ENCODE data around the gene APC.
A peak's percentile ranks its signal among the peaks of the same experiment; 100 is the strongest.

Gene APC

GRCh38 chr5:112717506-112718082 lies 20.1 kb upstream of the APC start:
- no peak for DNase-seq

DNA sequence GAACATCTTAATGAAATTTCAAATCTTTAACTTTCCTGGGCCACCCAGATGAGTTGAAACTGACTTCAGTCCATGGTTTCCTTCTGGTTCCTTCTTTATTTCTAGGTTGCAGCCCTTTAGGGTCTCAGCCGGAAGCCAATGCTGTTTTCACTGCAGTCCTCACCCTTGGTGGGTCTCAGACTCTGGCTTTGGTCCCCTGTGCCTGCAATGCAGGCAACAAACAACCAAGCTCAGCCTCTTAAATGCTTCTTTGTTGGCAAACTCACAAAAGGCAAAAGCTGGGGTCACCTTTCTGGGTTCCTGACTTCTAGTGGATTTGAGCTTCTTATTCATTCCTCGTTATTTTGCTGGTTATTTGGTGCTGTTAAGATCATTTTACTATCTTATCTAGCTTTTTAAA lies 19.3 kb upstream of the APC start:
- DNase-seq, result no peak

DNA sequence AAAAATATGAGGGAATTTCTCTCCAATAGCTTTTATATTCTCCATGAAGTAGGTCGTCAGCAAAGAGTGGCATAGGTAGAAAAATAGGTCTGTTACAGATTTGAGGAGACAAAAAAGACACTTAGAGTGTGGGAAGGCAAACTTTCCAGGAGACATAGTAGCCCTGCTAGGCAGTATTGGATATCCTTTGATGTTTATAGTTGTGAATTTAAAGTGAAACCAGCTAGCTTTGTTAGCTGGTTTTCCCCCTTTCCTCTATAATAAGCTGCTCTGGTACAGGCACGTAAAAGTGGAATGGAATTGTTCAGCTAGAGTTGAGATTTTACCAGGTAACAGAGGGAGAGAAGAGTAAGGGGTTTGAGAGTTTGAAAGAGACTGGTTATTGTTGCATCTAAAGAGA lies 17.1 kb upstream of the APC start:
- DNase-seq, result no peak

DNA sequence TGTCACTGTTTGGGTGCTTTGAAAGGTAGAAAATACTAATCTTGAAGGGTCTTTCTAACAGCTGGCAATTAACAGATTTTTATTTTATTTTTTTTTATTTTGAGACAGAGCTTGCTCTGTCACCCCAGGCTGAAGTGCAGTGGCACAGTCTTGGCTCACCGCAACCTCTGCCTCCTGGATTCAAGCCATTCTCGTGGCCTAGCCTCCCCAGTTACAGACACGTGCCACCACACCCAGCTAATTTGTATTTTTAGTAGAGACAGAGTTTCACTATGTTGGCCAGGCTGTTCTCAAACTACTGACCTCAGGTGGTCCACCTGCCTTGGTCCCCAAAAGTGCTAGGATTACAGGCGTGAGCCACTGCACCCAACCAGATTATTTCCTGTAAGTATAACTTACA lies 12.8 kb upstream of the APC start:
- DNase-seq, result no peak

GRCh38 chr5:112729630-112730029 lies 8.1 kb upstream of the APC start:
- DNase-seq, result no peak

DNA sequence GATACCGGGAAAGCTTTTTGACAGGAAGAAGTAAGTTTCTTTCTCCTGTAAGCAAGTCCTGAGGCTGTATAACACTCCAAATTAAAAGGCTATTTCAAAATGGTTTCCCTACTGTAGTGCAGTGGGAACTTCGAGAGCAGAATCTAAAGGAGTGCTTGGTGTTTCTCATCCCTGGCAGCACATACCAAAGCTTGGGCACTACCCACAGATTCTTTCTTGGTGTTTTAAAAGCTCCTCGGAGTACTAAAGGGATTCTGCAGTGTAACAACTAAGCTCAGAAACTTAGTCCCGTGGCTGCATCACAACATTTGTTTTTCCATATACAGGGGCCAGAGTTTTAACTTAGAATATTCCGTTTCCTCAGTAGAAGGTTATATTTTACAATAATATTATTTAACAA lies 5.6 kb upstream of the APC start:
- no peak for DNase-seq

DNA sequence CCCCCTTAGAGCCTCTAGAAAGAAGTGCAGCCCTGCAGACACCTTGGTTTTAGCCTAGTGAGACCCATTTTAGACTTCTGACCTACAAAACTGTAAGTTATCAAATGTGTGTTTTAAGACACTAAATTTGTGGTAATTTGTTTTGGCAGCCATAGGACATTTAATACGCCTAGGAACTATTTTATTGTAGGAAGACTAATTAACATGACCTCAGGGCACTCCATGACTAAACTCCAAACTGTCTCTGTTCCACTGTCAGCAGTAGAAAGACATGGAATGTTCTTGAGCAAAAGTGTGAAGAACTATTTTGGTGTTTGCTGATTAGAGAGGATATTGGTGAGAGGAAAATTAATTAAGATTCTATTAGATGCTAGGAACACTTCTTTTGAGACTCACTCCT lies 4.1 kb upstream of the APC start:
- DNase-seq, result no peak

DNA sequence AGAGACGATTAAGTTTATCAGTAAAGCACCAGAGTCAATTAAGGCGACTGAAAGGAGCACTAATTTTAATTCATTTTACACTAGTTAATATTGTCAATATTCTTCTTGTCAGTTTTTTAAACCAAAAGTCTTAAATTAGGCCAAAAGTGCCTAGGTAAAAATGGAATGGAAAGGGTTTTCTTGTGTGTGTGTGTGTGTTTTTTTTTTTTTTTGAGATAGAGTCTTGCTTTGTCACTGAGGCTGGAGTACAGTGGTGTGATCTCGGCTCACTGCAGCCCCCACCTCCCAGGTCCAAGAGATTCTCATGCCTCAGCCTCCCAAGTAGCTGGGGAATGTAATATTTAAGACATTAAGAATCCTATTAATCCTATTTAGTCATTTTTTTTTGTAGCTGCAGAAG lies 3.1 kb upstream of the APC start:
- DNase-seq, result no peak

DNA sequence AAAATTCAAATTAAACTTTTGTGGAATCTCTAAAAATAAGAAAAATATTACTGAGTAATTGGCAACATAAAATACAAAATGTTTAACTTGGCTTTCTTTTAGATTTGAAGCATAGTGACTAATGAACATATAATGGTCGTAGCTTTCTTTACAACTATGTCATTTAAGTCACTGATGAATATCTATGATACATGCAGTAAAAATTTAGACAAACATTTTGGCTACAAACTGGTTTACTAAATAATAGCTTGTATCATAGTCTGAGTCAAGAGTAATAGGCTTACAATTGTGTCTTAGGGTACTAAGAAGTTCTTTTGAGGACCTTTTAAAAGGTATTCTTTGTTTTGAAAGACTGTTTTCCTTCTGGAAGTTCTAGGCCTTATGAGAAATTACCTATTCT lies 2.0 kb upstream of the APC start:
- no peak for DNase-seq

DNA sequence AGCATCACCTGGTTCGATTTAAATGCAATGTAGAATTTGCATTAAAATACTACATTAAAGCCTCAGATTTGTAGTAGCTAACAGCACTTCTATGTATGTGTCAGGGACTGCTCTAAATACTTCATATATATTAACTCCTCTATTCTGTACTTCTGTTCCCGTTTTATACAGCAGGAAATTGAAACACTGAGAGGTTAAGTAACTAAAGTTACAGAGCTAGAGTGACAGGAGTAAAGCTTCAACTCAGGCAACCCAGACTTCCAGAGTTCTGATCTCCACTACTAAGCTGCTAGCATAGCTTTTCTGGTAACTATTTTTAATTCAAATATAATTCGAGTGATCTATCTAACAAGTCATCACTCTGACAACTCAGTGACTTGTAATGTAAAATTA lies 619 bp upstream of the APC start:
- no peak for DNase-seq

DNA sequence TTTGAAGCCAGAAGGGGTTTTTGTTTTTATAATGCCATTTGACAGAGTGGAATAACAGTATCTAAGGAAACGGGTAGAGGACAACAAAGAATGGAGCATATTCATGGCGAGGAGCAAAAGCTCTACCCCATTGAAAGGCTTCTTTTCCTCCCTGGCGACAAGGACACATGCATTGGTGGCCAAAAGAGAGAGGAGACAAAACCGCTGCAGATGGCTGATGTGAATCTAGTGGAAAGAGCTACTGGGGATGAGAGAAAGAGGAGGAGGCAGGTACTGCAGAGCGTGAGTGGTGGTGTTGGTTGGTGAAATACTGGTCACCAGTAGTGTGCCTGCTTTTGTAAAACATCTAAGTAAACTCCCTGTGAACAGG lies 491 bp downstream of the APC start:
- no peak for DNase-seq

DNA sequence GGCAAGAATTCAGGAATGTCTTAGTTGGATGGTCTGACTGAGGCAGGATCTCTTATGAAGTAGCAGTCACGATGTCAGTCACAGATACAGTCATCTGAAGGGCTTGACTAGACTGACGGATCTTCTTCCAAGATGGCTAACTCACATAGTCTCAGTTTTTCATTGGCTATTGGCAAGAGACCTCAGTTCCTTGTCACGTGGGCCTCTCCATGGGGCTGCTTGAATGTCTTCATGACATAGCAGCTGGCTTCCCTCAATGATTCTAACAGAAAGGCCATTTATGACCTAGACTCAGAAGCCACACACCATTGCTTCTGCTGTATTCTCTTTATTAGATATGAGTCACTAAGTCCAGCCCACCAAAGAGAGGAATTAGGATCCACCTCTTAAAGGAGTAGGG lies 4.7 kb downstream of the APC start:
- DNase-seq, result no peak

- no peak for DNase-seq
Measured at GRCh38 chr5:112743631-112744030, 5.9 kb downstream of the APC start.

DNA sequence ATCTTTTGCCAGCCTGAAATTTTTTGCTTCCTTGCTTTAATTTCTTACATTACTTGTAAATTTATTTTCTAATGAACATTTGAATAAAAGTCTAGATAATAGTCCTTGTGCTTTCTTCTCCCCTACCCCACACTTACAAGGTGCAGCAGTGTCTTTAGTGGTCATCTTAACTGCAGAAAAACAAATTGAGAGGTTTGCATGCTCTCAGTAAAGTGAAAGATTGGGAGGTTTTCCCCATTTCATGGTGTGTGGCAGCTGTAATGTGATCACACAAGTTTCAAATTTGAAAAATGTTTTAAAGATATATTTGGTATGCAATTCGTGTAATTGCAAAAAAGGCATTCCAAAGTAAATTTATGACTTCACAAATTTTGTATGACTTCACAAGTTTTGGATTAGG lies 14.7 kb downstream of the APC start:
- DNase-seq, result no peak

GRCh38 chr5:112755703-112756102 lies 18.0 kb downstream of the APC start:
- DNase-seq, result no peak

- DNase-seq, result peak; percentile 65
Measured at GRCh38 chr5:112757468-112758208, 20.0 kb downstream of the APC start.

GRCh38 chr5:112758676-112759075 lies 21.0 kb downstream of the APC start:
- no peak for DNase-seq

- DNase-seq, result no peak
Measured at GRCh38 chr5:112762113-112762810, 24.6 kb downstream of the APC start.

- no peak for DNase-seq
Measured at GRCh38 chr5:112763165-112763564, 25.5 kb downstream of the APC start.

DNA sequence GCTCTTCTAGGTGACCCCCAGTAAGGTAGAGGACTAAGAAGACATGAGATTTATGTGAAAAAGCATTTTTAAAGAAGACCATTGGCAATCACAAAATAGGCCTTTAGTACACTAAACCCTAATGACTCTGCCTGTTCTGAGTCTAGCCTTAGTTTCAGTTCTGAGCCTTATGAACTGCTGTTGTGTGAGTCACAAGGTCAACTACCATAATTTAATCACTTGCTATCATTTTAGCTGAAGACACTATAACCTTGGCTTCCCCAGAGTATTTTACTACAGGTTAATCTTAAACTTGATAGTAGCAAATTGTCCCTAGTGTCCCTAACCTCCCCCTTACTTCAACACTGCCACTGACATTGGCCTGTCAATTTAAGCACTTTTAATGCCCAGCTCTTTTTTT lies 34.4 kb downstream of the APC start:
- no peak for DNase-seq

- DNase-seq, result no peak
Measured at GRCh38 chr5:112776301-112776856, 38.7 kb downstream of the APC start.

- DNase-seq, result no peak
Measured at GRCh38 chr5:112779531-112779930, 41.8 kb downstream of the APC start.

GRCh38 chr5:112784726-112785125 lies 47.0 kb downstream of the APC start:
- DNase-seq, result no peak

- no peak for DNase-seq
Measured at GRCh38 chr5:112787261-112787660, 49.6 kb downstream of the APC start.
